ENCODE results near the gene SERPINE3.

DNA sequence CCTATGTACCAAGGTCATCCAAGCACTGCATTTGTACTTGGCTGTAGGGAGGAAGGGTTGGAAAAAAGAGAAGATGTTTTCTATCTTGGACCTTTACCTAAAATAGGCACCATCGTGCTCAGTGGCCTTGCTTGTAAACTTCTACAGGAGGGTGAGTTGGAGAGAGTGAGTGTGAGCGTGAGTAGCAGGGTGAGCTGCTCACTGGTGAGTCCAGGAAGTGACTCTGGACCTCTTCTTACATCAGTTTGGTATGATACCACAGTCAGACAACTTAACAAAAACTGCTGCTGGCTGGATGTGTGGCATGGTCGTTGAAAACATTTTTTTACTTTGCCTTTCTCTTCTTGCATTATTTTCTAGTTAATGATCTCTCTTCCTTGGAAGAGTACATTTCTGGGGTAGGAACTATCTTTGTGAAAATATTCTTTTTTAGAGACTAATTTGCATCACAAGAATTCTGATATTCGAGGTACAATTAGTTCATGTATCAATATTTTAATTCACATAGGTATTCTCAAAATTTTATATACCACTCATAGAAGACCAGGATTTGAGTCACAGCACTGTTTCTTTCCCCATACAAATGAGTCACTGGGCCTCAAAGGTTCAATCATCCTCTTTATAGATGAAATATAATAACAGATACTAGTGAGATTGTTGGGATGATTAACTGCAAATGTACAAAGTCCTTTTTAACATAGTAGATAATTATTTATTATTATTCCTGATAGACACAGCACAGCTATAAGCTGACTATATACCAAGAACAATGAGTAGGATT, 651 bp downstream of the SERPINE3 start:
- TF ChIP-seq, protein P1, sequence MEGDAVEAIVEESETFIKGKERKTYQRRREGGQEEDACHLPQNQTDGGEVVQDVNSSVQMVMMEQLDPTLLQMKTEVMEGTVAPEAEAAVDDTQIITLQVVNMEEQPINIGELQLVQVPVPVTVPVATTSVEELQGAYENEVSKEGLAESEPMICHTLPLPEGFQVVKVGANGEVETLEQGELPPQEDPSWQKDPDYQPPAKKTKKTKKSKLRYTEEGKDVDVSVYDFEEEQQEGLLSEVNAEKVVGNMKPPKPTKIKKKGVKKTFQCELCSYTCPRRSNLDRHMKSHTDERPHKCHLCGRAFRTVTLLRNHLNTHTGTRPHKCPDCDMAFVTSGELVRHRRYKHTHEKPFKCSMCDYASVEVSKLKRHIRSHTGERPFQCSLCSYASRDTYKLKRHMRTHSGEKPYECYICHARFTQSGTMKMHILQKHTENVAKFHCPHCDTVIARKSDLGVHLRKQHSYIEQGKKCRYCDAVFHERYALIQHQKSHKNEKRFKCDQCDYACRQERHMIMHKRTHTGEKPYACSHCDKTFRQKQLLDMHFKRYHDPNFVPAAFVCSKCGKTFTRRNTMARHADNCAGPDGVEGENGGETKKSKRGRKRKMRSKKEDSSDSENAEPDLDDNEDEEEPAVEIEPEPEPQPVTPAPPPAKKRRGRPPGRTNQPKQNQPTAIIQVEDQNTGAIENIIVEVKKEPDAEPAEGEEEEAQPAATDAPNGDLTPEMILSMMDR (conservative IDR thresholded peaks at IDR 0.05; ENCODE audit: low read length) = no peak
- TF ChIP-seq EZH2phosphoT487 (IDR thresholded peaks at IDR 0.05; ENCODE audit: borderline replicate concordance, low read depth, low read length) = no peak
